Neural crest cell (in vitro differentiated cells): ENCODE measurements around the gene CFAP157. TPM values are rescaled to one million over a fixed set of nuclear protein-coding genes. Genes with fewer than 3 reads are reported as not detected.

Experiments used
- DNase-seq: peaks from one replicate; pipeline ENCODE4 v3.0.0; 2021; ENCODE audit warnings: low read depth, mixed read lengths, low spot score
- H3K27ac Mint-ChIP-seq: one replicate; pipeline ENCODE4 v1.8.0; 2021; ENCODE audit warnings: mild to moderate bottlenecking, mixed read lengths; ENCODE audit not compliant: unreplicated experiment
- H3K27me3 Mint-ChIP-seq: 2 replicates; pipeline ENCODE4 v1.8.0; 2021; ENCODE audit warnings: low read depth, mild to moderate bottlenecking, mixed read lengths
- H3K36me3 Mint-ChIP-seq: 2 replicates; pipeline ENCODE4 v1.8.0; 2021; ENCODE audit warnings: low read depth, mild to moderate bottlenecking, mixed read lengths
- H3K4me1 Mint-ChIP-seq: 2 replicates; pipeline ENCODE4 v1.8.0; 2021; ENCODE audit warnings: mixed read lengths
- H3K4me3 Mint-ChIP-seq: one replicate; pipeline ENCODE4 v1.8.0; 2021; ENCODE audit warnings: mild to moderate bottlenecking, mixed read lengths
- H3K9me3 Mint-ChIP-seq: 2 replicates; pipeline ENCODE4 v1.8.0; 2021; ENCODE audit warnings: mixed read lengths
- CTCF ChIP-seq: fragments of 200-600 bp; sonication (generic); conservative IDR thresholded peaks from 2 replicates; pipeline ENCODE4 v1.5.0; 2021; ENCODE audit warnings: antibody characterized with exemption, mild to moderate bottlenecking
- total RNA-seq: library from RNA; stranded (reverse); gene quantifications from 2 replicates; pipeline ENCODE4 v1.2.1, GENCODE V29; 2021

The CFAP157 gene
- total RNA-seq, 1 donor from 2014 or later, result not detected

- Mint-ChIP-seq H3K36me3 (no peaks in the 10 kb centered on the region), H3K27ac (peak overlapping the region; percentile 62), H3K4me1 (peaks cover 9% of the 10 kb centered on the region), H3K9me3 (peaks cover 2% of the 10 kb centered on the region), H3K27me3 (no peaks in the 10 kb centered on the region), H3K4me3 (no peak overlapping the region)
- no peak for TF ChIP-seq CTCF
- no peak for DNase-seq
Measured at GRCh38 chr9:127707766-127708165, 978 bp downstream of the CFAP157 start.

DNA sequence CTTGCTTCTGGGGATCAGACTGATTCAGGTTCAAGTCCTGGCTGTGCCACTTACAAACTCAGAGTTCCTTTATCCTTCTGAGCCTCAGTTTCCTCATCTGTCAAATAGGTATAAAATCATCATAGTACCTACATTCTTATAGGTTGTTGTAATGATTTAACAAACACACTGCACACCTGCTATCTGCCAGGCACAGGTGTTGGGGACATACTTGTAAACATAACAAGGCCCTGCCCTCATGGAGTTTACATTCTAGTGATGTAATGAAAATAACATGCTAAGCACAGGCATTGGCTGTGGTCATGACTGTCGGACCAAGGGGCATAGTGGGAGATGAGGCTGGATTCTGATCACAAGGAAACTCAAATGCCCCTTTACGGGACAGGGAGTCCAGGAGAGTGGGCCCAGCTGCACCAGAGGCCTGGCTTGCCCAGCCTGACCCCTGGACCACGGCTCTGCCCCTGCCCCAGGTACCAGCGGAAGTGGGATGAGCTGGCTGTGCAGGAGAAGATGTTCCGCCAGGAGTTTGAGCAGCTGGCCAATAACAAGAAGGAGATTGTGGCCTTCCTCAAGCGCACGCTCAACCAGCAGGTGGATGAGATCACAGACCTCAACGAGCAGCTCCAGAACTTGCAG lies 2.3 kb downstream of the CFAP157 start:
- peaks cover 2% of the 10 kb centered on the region for H3K9me3 Mint-ChIP-seq
- H3K4me1 Mint-ChIP-seq, result peaks cover 9% of the 10 kb centered on the region
- H3K27ac Mint-ChIP-seq, result peak overlapping the region; percentile 62
- no peak for DNase-seq
- no peaks in the 10 kb centered on the region for H3K36me3 Mint-ChIP-seq
- H3K27me3 Mint-ChIP-seq, result no peaks in the 10 kb centered on the region
- TF ChIP-seq CTCF, result no peak
- H3K4me3 Mint-ChIP-seq, result peak overlapping the region; percentile 41

GRCh38 chr9:127710204-127710783 lies 3.5 kb downstream of the CFAP157 start:
- no peak for TF ChIP-seq CTCF
- no peak overlapping the region for H3K27ac Mint-ChIP-seq
- no peaks in the 10 kb centered on the region for H3K27me3 Mint-ChIP-seq
- peak overlapping the region; percentile 78 for H3K4me3 Mint-ChIP-seq
- no peak for DNase-seq
- H3K4me1 Mint-ChIP-seq, result peaks cover 10% of the 10 kb centered on the region
- H3K36me3 Mint-ChIP-seq, result no peaks in the 10 kb centered on the region
- H3K9me3 Mint-ChIP-seq, result peaks cover 2% of the 10 kb centered on the region

- H3K4me1 Mint-ChIP-seq, result peaks cover 20% of the 10 kb centered on the region
- peak overlapping the region; percentile 66 for H3K4me3 Mint-ChIP-seq
- peaks cover 2% of the 10 kb centered on the region for H3K27me3 Mint-ChIP-seq
- H3K36me3 Mint-ChIP-seq, result no peaks in the 10 kb centered on the region
- DNase-seq, result no peak
- TF ChIP-seq CTCF, result no peak
- peaks cover 2% of the 10 kb centered on the region for H3K9me3 Mint-ChIP-seq
- H3K27ac Mint-ChIP-seq, result no peak overlapping the region
Measured at GRCh38 chr9:127711226-127711701, 4.5 kb downstream of the CFAP157 start.

DNA sequence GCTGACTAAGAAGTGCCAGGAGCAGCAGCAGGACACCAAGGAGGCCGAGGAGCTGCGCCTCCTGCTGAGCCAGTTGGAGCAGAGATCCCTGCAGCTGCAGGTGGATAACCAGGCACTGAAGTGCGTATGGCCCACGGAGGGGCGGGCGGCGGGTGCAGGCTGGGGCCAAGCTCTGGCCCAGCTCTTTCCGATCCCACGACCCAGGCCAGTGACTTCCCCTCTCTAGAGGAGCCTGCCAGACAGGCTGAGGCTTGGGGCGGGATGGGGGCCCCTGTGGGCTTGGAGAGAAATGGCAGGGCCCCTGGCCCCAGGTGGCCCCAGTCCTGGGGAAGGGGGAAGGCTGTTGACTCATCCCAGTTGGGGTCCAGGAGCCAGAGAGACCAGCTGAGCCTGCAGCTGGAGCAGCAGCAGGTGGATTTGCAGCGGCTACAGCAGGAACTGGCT lies 5.1 kb downstream of the CFAP157 start:
- no peak for DNase-seq
- Mint-ChIP-seq H3K4me3 (peak overlapping the region; percentile 51), H3K27me3 (peaks cover 2% of the 10 kb centered on the region), H3K27ac (no peak overlapping the region), H3K4me1 (peaks cover 18% of the 10 kb centered on the region), H3K36me3 (no peaks in the 10 kb centered on the region), H3K9me3 (peaks cover 2% of the 10 kb centered on the region)
- TF ChIP-seq CTCF, result no peak
